Measurements from ENCODE around the gene CYB5R2.

Gene CYB5R2

GRCh38 chr11:7638710-7639642 lies 34.3 kb downstream of the CYB5R2 start:
- TF ChIP-seq CTCF (IDR thresholded peaks at IDR 0.05; ENCODE audit: borderline replicate concordance, insufficient read depth, low read depth, low read length), result no peak

GRCh38 chr11:7637447-7638157 lies 35.7 kb downstream of the CYB5R2 start:
- no peak for TF ChIP-seq CTCF (IDR thresholded peaks at IDR 0.05; ENCODE audit: borderline replicate concordance, insufficient read depth, low read depth, low read length)
- H3K4me3 ChIP-seq (ENCODE audit: low read depth, low read length), result no peak overlapping the region

More at GRCh38 chr11:7638710-7639642, 34.3 kb downstream of the CYB5R2 start:
- H3K4me3 ChIP-seq (ENCODE audit: low read depth, low read length), result no peak overlapping the region

GRCh38 chr11:7636350-7636749 lies 37.0 kb downstream of the CYB5R2 start:
- no peak overlapping the region for H3K4me3 ChIP-seq (ENCODE audit: low read depth, low read length)
- no peak for TF ChIP-seq CTCF (IDR thresholded peaks at IDR 0.05; ENCODE audit: borderline replicate concordance, insufficient read depth, low read depth, low read length)

GRCh38 chr11:7635708-7636107 lies 37.6 kb downstream of the CYB5R2 start:
- H3K4me3 ChIP-seq (ENCODE audit: low read depth, low read length), result no peak overlapping the region
- TF ChIP-seq CTCF (IDR thresholded peaks at IDR 0.05; ENCODE audit: borderline replicate concordance, insufficient read depth, low read depth, low read length), result no peak

GRCh38 chr11:7635137-7635536 lies 38.2 kb downstream of the CYB5R2 start:
- no peak overlapping the region for H3K4me3 ChIP-seq (ENCODE audit: low read depth, low read length)
- no peak for TF ChIP-seq CTCF (IDR thresholded peaks at IDR 0.05; ENCODE audit: borderline replicate concordance, insufficient read depth, low read depth, low read length)

- no peak for TF ChIP-seq CTCF (IDR thresholded peaks at IDR 0.05; ENCODE audit: borderline replicate concordance, insufficient read depth, low read depth, low read length)
- H3K4me3 ChIP-seq (ENCODE audit: low read depth, low read length), result no peak overlapping the region
Measured at GRCh38 chr11:7632211-7632610, 41.1 kb downstream of the CYB5R2 start.
